ENCODE measurements around the gene ARHGAP24.

DNA sequence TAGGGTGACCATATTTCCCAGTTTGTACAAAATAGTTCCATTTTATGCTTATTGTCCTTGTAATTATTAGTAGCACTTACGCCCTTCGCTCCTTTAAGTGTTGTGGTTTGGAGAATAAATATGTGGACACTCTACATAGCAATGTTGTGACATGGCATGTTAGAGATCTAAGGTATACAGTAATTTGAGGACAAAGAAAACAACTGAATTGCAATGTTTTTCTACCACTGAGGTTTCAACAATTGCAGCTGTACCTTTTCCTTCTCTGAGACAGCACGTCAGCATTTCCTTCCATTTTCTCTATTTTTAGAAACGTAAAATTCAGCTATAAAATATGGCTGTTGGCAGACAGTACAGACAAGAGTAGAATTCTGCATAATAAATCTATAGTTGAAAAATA, 561.8 kb downstream of the ARHGAP24 start:
- TF ChIP-seq, protein P1, sequence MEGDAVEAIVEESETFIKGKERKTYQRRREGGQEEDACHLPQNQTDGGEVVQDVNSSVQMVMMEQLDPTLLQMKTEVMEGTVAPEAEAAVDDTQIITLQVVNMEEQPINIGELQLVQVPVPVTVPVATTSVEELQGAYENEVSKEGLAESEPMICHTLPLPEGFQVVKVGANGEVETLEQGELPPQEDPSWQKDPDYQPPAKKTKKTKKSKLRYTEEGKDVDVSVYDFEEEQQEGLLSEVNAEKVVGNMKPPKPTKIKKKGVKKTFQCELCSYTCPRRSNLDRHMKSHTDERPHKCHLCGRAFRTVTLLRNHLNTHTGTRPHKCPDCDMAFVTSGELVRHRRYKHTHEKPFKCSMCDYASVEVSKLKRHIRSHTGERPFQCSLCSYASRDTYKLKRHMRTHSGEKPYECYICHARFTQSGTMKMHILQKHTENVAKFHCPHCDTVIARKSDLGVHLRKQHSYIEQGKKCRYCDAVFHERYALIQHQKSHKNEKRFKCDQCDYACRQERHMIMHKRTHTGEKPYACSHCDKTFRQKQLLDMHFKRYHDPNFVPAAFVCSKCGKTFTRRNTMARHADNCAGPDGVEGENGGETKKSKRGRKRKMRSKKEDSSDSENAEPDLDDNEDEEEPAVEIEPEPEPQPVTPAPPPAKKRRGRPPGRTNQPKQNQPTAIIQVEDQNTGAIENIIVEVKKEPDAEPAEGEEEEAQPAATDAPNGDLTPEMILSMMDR (IDR thresholded peaks at IDR 0.05) = no peak
- no peak for TF ChIP-seq POLR2AphosphoS5 (IDR thresholded peaks at IDR 0.05)
